A549 (cell line): ENCODE data around the gene NUB1.

Source experiments
- BHLHE40 ChIP-seq: IDR thresholded peaks from 2 replicates; pipeline ENCODE4 v1.6.1; 2012; ENCODE audit warnings: low read depth, low read length, inconsistent platforms
- EP300 ChIP-seq, 2 experiments: fragments of >200 bp; sonication (Bioruptor Twin); formaldehyde crosslinking; IDR thresholded peaks; 2 replicates in 1 of 2; 3 replicates in 1 of 2; pipeline ENCODE4 v1.6.1; 2016 to 2017
- HDAC2 ChIP-seq: fragments of 200-600 bp; sonication (generic); IDR thresholded peaks from 2 replicates; pipeline ENCODE4 v1.6.1; 2016
- MAFK ChIP-seq: fragments of 450-650 bp; IDR thresholded peaks from 2 replicates; pipeline ENCODE4 v1.6.1; 2014; ENCODE audit not compliant: partially characterized antibody
- POLR2A ChIP-seq: IDR thresholded peaks from 2 replicates; pipeline ENCODE4 v1.6.1; 2012; ENCODE audit warnings: mild to moderate bottlenecking, low read length
- POLR2AphosphoS2 ChIP-seq: conservative IDR thresholded peaks from 2 replicates; pipeline ENCODE4 v1.6.1; 2012; ENCODE audit warnings: low read length, improper control_type of control experiment, inconsistent platforms
- RCOR1 ChIP-seq: fragments of 150-350 bp; IDR thresholded peaks from 2 replicates; pipeline ENCODE4 v1.6.1; 2014; ENCODE audit warnings: antibody characterized with exemption, low read length, low read depth
- REST ChIP-seq: fragments of 200-600 bp; sonication (generic); IDR thresholded peaks from 2 replicates; pipeline ENCODE4 v1.6.1; 2016; ENCODE audit warnings: antibody characterized with exemption, mild to moderate bottlenecking, moderate library complexity
- RNF2 ChIP-seq: fragments of 200-600 bp; sonication (generic); IDR thresholded peaks from 2 replicates; pipeline ENCODE4 v1.6.1; 2016; ENCODE audit warnings: low read depth, mild to moderate bottlenecking, antibody characterized with exemption, moderate library complexity, borderline replicate concordance
- SMC3 ChIP-seq: fragments of >200 bp; sonication (Bioruptor Twin); formaldehyde crosslinking; IDR thresholded peaks from 3 replicates; pipeline ENCODE4 v1.6.1; 2018; ENCODE audit warnings: inconsistent platforms
- USF2 ChIP-seq: fragments of 450-650 bp; IDR thresholded peaks from 2 replicates; pipeline ENCODE4 v1.6.1; 2014; ENCODE audit warnings: antibody characterized with exemption
- TF ChIP-seq, protein P1 (sequence below): fragments of >200 bp; sonication (Bioruptor Twin); formaldehyde crosslinking; IDR thresholded peaks from 3 replicates; pipeline ENCODE4 v1.5.1; 2016

DNA sequence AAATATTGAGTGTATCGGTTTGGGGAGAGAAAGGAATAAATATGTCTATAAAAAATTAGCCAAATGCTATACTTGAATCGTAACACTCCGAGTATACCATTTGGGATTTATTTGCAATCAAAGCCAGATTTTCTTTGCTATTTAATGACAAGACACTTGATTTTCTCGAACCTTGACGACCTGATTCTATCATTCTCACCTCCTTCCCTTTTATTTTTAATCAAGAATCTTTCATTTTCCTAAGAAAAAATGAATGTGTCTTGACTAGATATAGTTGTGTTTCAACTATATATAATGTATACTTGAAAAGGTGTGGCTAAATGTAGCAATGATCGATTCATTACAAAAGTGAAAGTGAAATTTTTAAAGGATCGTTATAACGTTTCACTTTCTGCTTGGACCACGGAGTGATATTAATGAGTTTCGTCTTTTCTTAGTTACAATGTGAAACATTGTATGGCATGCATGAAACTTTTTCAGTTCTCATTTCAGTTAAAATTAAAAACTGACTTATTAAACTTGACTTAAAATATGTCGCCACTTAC is 562 bp downstream of the NUB1 start:
- TF ChIP-seq POLR2AphosphoS2 (no peak), USF2 (no peak), EP300 (IDR thresholded peaks at IDR 0.05) (no peak), BHLHE40 (no peak), RNF2 (no peak), SMC3 (no peak), POLR2A (no peak), RCOR1 (no peak), REST (no peak), MAFK (no peak), HDAC2 (no peak)
- TF ChIP-seq, protein P1, sequence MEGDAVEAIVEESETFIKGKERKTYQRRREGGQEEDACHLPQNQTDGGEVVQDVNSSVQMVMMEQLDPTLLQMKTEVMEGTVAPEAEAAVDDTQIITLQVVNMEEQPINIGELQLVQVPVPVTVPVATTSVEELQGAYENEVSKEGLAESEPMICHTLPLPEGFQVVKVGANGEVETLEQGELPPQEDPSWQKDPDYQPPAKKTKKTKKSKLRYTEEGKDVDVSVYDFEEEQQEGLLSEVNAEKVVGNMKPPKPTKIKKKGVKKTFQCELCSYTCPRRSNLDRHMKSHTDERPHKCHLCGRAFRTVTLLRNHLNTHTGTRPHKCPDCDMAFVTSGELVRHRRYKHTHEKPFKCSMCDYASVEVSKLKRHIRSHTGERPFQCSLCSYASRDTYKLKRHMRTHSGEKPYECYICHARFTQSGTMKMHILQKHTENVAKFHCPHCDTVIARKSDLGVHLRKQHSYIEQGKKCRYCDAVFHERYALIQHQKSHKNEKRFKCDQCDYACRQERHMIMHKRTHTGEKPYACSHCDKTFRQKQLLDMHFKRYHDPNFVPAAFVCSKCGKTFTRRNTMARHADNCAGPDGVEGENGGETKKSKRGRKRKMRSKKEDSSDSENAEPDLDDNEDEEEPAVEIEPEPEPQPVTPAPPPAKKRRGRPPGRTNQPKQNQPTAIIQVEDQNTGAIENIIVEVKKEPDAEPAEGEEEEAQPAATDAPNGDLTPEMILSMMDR: no peak
